SK-N-SH (cell line): Measurements from ENCODE around the gene AMHR2. TPM values are rescaled to one million over a fixed set of nuclear protein-coding genes. Genes with fewer than 3 reads are reported as not detected.

ENCODE experiments used
- CTCF ChIA-PET: fragments of 300-600, 350-600 bp; formaldehyde crosslinking; extraction: SDS; loops from one replicate; lab custom pipeline; 2021; lab: Yijun Ruan, JAX
- POLR2A ChIA-PET: fragments of 350-600 bp; sonication (Branson Sonifier 250); formaldehyde crosslinking; extraction: SDS; loops from one replicate; lab custom pipeline; 2020; ENCODE audit warnings: antibody characterized with exemption, inconsistent platforms; lab: Yijun Ruan, JAX
- DNase-seq: peaks from one replicate; pipeline ENCODE4 v3.0.0; 2012
- H2AFZ ChIP-seq: fragments of 200-600 bp; sonication (generic); 2 replicates; pipeline ENCODE4 v1.8.1; 2016; ENCODE audit warnings: antibody characterized with exemption, mild to moderate bottlenecking, low read depth
- H3F3A ChIP-seq: fragments of 200-600 bp; sonication (generic); replicated peaks from 2 replicates; pipeline ENCODE3; 2016; ENCODE audit warnings: antibody characterized with exemption, mild to moderate bottlenecking; ENCODE audit not compliant: insufficient read depth
- H3K27ac ChIP-seq, 2 experiments: fragments of 200-500 bp in 1 of 2; fragments of 200-600 bp in 1 of 2; sonication (Bioruptor generic) in 1 of 2; sonication (generic), shearing (Covaris generic) in 1 of 2; 2 replicates each; pipeline versions ENCODE4 v1.5.1 to v1.6.1; 2014 to 2016; ENCODE audit warnings: low read depth in 2 of 2, inconsistent platforms in 1 of 2, low read length in 1 of 2, mild to moderate bottlenecking in 1 of 2, mixed read lengths in 1 of 2
- H3K27me3 ChIP-seq: fragments of 200-600 bp; sonication (generic), shearing (Covaris generic); 2 replicates; pipeline ENCODE4 v1.6.1; 2016; ENCODE audit warnings: mixed run types; ENCODE audit not compliant: insufficient read depth
- H3K36me3 ChIP-seq, 2 experiments: fragments of 200-500 bp in 1 of 2; fragments of 200-600 bp in 1 of 2; sonication (Bioruptor generic) in 1 of 2; sonication (generic) in 1 of 2; replicated peaks in 1 of 2; 2 replicates each; pipeline versions ENCODE3 to v1.5.1; 2014 to 2016; ENCODE audit warnings: low read length in 1 of 2, mild to moderate bottlenecking in 1 of 2; ENCODE audit not compliant: insufficient read depth in 2 of 2, control insufficient read depth in 1 of 2
- H3K4me1 ChIP-seq, 2 experiments: fragments of 200-500 bp in 1 of 2; fragments of 200-600 bp in 1 of 2; sonication (Bioruptor generic) in 1 of 2; sonication (generic), shearing (Covaris generic) in 1 of 2; 2 replicates each; pipeline versions ENCODE4 v1.5.1 to v1.6.1; 2014 to 2016; ENCODE audit warnings: low read depth in 1 of 2, low read length in 1 of 2, mixed run types in 1 of 2; ENCODE audit not compliant: insufficient read depth in 2 of 2, control insufficient read depth in 1 of 2
- H3K4me2 ChIP-seq: fragments of 200-600 bp; sonication (generic), shearing (Covaris generic); 2 replicates; pipeline ENCODE4 v1.6.1; 2017; ENCODE audit warnings: mixed run types
- H3K4me3 ChIP-seq, 2 experiments: fragments of 200-500 bp in 1 of 2; fragments of 200-600 bp in 1 of 2; sonication (Bioruptor generic) in 1 of 2; sonication (generic), shearing (Covaris generic) in 1 of 2; 2 replicates each; pipeline versions ENCODE4 v1.5.1 to v1.8.1; 2014 to 2016; ENCODE audit warnings: low read depth in 2 of 2, inconsistent platforms in 1 of 2, low read length in 1 of 2, mild to moderate bottlenecking in 1 of 2, mixed read lengths in 1 of 2, moderate library complexity in 1 of 2
- H3K79me2 ChIP-seq: fragments of 200-600 bp; sonication (generic); 2 replicates; pipeline ENCODE4 v1.8.1; 2017; ENCODE audit warnings: mild to moderate bottlenecking; ENCODE audit not compliant: insufficient read depth
- H3K9ac ChIP-seq: fragments of 200-600 bp; sonication (generic); 2 replicates; pipeline ENCODE4 v1.6.1; 2017; ENCODE audit warnings: mixed run types
- H3K9me2 ChIP-seq: fragments of 200-600 bp; sonication (generic); 2 replicates; pipeline ENCODE4 v1.6.1; 2017; ENCODE audit warnings: mixed run types
- H3K9me3 ChIP-seq: fragments of 200-600 bp; sonication (generic); 2 replicates; pipeline ENCODE4 v1.6.1; 2017; ENCODE audit warnings: mixed run types, mild to moderate bottlenecking, moderate library complexity
- H4K20me1 ChIP-seq: fragments of 200-600 bp; sonication (generic); 2 replicates; pipeline ENCODE4 v1.6.1; 2017; ENCODE audit warnings: mild to moderate bottlenecking, mixed run types; ENCODE audit not compliant: insufficient read depth
- CHD2 ChIP-seq: fragments of 150-350 bp; IDR thresholded peaks from 2 replicates; pipeline ENCODE4 v1.6.1; 2018; ENCODE audit warnings: low read length; ENCODE audit not compliant: partially characterized antibody
- CTCF ChIP-seq: fragments of 200-600 bp; sonication (generic); IDR thresholded peaks from 2 replicates; pipeline ENCODE4 v1.6.1; 2017; ENCODE audit warnings: antibody characterized with exemption, mild to moderate bottlenecking, moderate library complexity
- ELF1 ChIP-seq: IDR thresholded peaks from 2 replicates; pipeline ENCODE4 v1.4.0; 2012
- EZH2phosphoT487 ChIP-seq: fragments of 200-600 bp; sonication (generic); IDR thresholded peaks from 2 replicates; pipeline ENCODE4 v1.6.1; 2017; ENCODE audit warnings: low read depth, mixed run types, mild to moderate bottlenecking, antibody characterized with exemption, moderate library complexity, borderline replicate concordance
- FOXJ3 ChIP-seq: sonication (generic); formaldehyde crosslinking; IDR thresholded peaks from 2 replicates; pipeline ENCODE4 v1.5.1; 2020; ENCODE audit warnings: mild to moderate bottlenecking, missing genetic modification reagents
- GABPA ChIP-seq: IDR thresholded peaks from 2 replicates; pipeline ENCODE4 v1.4.0; 2012; ENCODE audit warnings: low read depth, mild to moderate bottlenecking
- IRF3 ChIP-seq: fragments of 150-350 bp; IDR thresholded peaks from 2 replicates; pipeline ENCODE4 v1.6.1; 2016; ENCODE audit warnings: mild to moderate bottlenecking, low read depth, low read length
- MXI1 ChIP-seq: IDR thresholded peaks from 2 replicates; pipeline ENCODE4 v1.6.1; 2012; ENCODE audit warnings: mild to moderate bottlenecking, low read depth, low read length, improper control_type of control experiment
- POLR2AphosphoS5 ChIP-seq: IDR thresholded peaks from 2 replicates; pipeline ENCODE4 v1.6.1; 2012; ENCODE audit warnings: low read depth, low read length
- RAD21 ChIP-seq: IDR thresholded peaks from 2 replicates; pipeline ENCODE4 v1.6.1; 2012; ENCODE audit warnings: mild to moderate bottlenecking, low read length
- RCOR1 ChIP-seq: fragments of 150-350 bp; IDR thresholded peaks from 2 replicates; pipeline ENCODE4 v1.6.1; 2017; ENCODE audit warnings: antibody characterized with exemption, low read length
- RFX5 ChIP-seq: IDR thresholded peaks from 2 replicates; pipeline ENCODE4 v1.6.1; 2012; ENCODE audit warnings: mild to moderate bottlenecking, improper control_type of control experiment, low read length
- RXRA ChIP-seq: IDR thresholded peaks from 2 replicates; pipeline ENCODE4 v1.4.0; 2012; ENCODE audit warnings: low read depth, mild to moderate bottlenecking, borderline replicate concordance
- SMC3 ChIP-seq: IDR thresholded peaks from 2 replicates; pipeline ENCODE4 v1.6.1; 2012; ENCODE audit warnings: low read depth, low read length, improper control_type of control experiment
- USF1 ChIP-seq: IDR thresholded peaks from 2 replicates; pipeline ENCODE4 v1.4.0; 2012; ENCODE audit warnings: low read depth, borderline replicate concordance
- WGBS: methylation state at CpG from one replicate; pipeline ENCODE4 v1.1.6; 2017; ENCODE audit warnings: low lambda C conversion rate; 5-methylcytosine and 5-hydroxymethylcytosine counted together
- polyA plus RNA-seq, 3 experiments: library from polyadenylated mRNA; depleted of rRNA; stranded (reverse); fragments of >200 nt; gene quantifications; 2 replicates each; pipeline ENCODE4 v1.2.3, GENCODE V29; 2012

AMHR2 gene
- polyA plus RNA-seq, 1 of the 3 experiments (the other 2 are of a cell fraction), result 0.03 TPM

- Histone ChIP-seq H3K9ac (peak overlapping the region; percentile 67; the same call in 1 of the 2 replicates), H3K4me3 (peak overlapping the region; percentile 45 to 69), H3K4me1 (peaks cover 30 to 40% of the 10 kb centered on the region in 2 experiments), H4K20me1 (peaks cover 6% of the 10 kb centered on the region; the same call in 1 of the 2 replicates), H3K9me2 (no peaks in the 10 kb centered on the region), H3K9me3 (no peaks in the 10 kb centered on the region), H3F3A (peaks cover 21% of the 10 kb centered on the region), H3K36me3 (peaks cover 14 to 32% of the 10 kb centered on the region in 2 experiments), H3K79me2 (peaks cover 52% of the 10 kb centered on the region), H3K27ac (peak overlapping the region; percentile 70 to 84), H2AFZ (peak overlapping the region; percentile 18), H3K27me3 (no peaks in the 10 kb centered on the region), H3K4me2 (peak overlapping the region; percentile 89)
- POLR2A ChIA-PET, result interaction anchor here (2.1 kb wide), 1 partner anchor 60 kb away, joined by 6 read pairs; the partner anchor contains the start of gene AAAS
- CTCF ChIA-PET, result interaction anchor here (0.8 to 4.8 kb wide), 14 partner anchors 23 to 128 kb away, joined by 3 to 53 read pairs (median 4); partner anchors contain the start of genes AAAS and AMHR2
- TF ChIP-seq POLR2AphosphoS5, result 0 out of 2 replicates have a peak, but pooled peaks have one; percentile 30
- no peak for TF ChIP-seq GABPA
- 0 out of 2 replicates have a peak, but pooled peaks have one; percentile 17 for TF ChIP-seq MXI1
- no peak for TF ChIP-seq RCOR1
- DNase-seq, result no peak
- 6% methylated on average over 21 of the region's 21 CpGs for WGBS
Observed at GRCh38 chr12:53380794-53381730, 42.6 kb upstream of the AMHR2 start.

GRCh38 chr12:53381731-53382630, 41.7 kb upstream of the AMHR2 start:
- peaks cover 14 to 40% of the 10 kb centered on the region in 2 experiments for H3K36me3 ChIP-seq
- peak overlapping the region; percentile 18; the same call in 1 of the 2 replicates for H2AFZ ChIP-seq
- CTCF ChIA-PET, result interaction anchor here (0.6 to 4.8 kb wide), 18 partner anchors 13 to 252 kb away, joined by 3 to 53 read pairs (median 4); partner anchors contain the start of genes AAAS and AMHR2
- TF ChIP-seq IRF3 (no peak), SMC3 (peak; percentile 27; the same call in 1 of the 2 replicates), CTCF (peak; percentile 53), USF1 (no peak), ELF1 (no peak), FOXJ3 (no peak), RXRA (no peak), RAD21 (peak; percentile 59), CHD2 (no peak), RFX5 (no peak), EZH2phosphoT487 (no peak)
- no peaks in the 10 kb centered on the region for H3K9me3 ChIP-seq
- H3K27ac ChIP-seq, result peak overlapping the region; percentile 70 to 84
- peak overlapping the region; percentile 89 for H3K4me2 ChIP-seq
- H4K20me1 ChIP-seq, result peaks cover 11% of the 10 kb centered on the region; the same call in 1 of the 2 replicates
- H3K9ac ChIP-seq, result peak overlapping the region; percentile 67; the same call in 1 of the 2 replicates
- H3K4me3 ChIP-seq, result peak overlapping the region; percentile 45 to 69
- POLR2A ChIA-PET, result interaction anchor here (0.6 to 2.1 kb wide), 2 partner anchors 61 to 96 kb away, joined by 3 to 6 read pairs; partner anchors contain the start of gene AAAS
- H3K27me3 ChIP-seq, result no peaks in the 10 kb centered on the region
- peaks cover 61% of the 10 kb centered on the region for H3K79me2 ChIP-seq
- no peaks in the 10 kb centered on the region for H3K9me2 ChIP-seq
- peaks cover 22% of the 10 kb centered on the region for H3F3A ChIP-seq
- DNase-seq, result no peak
- peaks cover 31 to 41% of the 10 kb centered on the region in 2 experiments for H3K4me1 ChIP-seq
- WGBS, result 58% methylated on average over 9 of the region's 9 CpGs
